IMR-90 (cell line): ENCODE measurements around the gene RNGTT. TPM values are rescaled to one million over a fixed set of nuclear protein-coding genes. Genes with fewer than 3 reads are reported as not detected.

Experiments used
- ATAC-seq: fragments of 200-7000 bp; cut with Tn5 transposase; 2 replicates; pipeline ENCODE4 v1.9.1; 2020; ENCODE audit warnings: low read depth, mild to moderate bottlenecking, moderate library complexity
- BruUV-seq: library from RNA; stranded (reverse); fragments of 400-500 nt; replicated peaks from 2 replicates; lab custom pipeline; 2021; lab: Mats Ljungman, UMichigan
- CTCF ChIA-PET: fragments of 300-600 bp; formaldehyde crosslinking; extraction: SDS; loops from one replicate; lab custom pipeline; 2021; ENCODE audit warnings: antibody characterized with exemption; lab: Yijun Ruan, JAX
- POLR2A ChIA-PET: fragments of 300-600 bp; sonication (Branson Sonifier 250); formaldehyde crosslinking; loops from one replicate; lab custom pipeline; 2022; ENCODE audit warnings: antibody characterized with exemption; ENCODE audit not compliant: unreplicated experiment; lab: Charles Lee
- DNase-seq: peaks from one replicate; pipeline ENCODE4 v3.0.0; 2013
- H2AFZ ChIP-seq: replicated peaks from 2 replicates; pipeline ENCODE3; 2013; ENCODE audit warnings: low read length, mild to moderate bottlenecking; ENCODE audit not compliant: poor library complexity
- H2AK5ac ChIP-seq: 2 replicates; pipeline ENCODE4 v1.6.1; 2013; ENCODE audit warnings: low read depth, low read length, inconsistent platforms
- H2AK9ac ChIP-seq: replicated peaks from 2 replicates; pipeline ENCODE3; 2013; ENCODE audit warnings: mild to moderate bottlenecking, low read depth, low read length, moderate library complexity; ENCODE audit not compliant: poor library complexity
- H2BK120ac ChIP-seq: 2 replicates; pipeline ENCODE4 v1.6.1; 2013; ENCODE audit warnings: low read depth, low read length, inconsistent platforms
- H2BK15ac ChIP-seq: 3 replicates; pipeline ENCODE4 v1.6.1; 2013; ENCODE audit warnings: low read depth, low read length, inconsistent platforms
- H2BK20ac ChIP-seq: 2 replicates; pipeline ENCODE4 v1.6.1; 2013; ENCODE audit warnings: low read depth, mild to moderate bottlenecking, inconsistent platforms, low read length, moderate library complexity
- H2BK5ac ChIP-seq: 2 replicates; pipeline ENCODE4 v1.6.1; 2013; ENCODE audit warnings: mild to moderate bottlenecking, low read depth, low read length, inconsistent platforms; ENCODE audit not compliant: poor library complexity, severe bottlenecking
- H3K14ac ChIP-seq: replicated peaks from 2 replicates; pipeline ENCODE4 v1.6.1; 2013; ENCODE audit warnings: low read depth, low read length, inconsistent platforms
- H3K18ac ChIP-seq: 2 replicates; pipeline ENCODE4 v1.6.1; 2013; ENCODE audit warnings: low read depth, low read length, control low read depth
- H3K23ac ChIP-seq: 2 replicates; pipeline ENCODE4 v1.6.1; 2013; ENCODE audit warnings: low read depth, low read length, inconsistent platforms
- H3K27ac ChIP-seq: 2 replicates; pipeline ENCODE4 v1.5.1; 2013; ENCODE audit warnings: mild to moderate bottlenecking, control low read depth, low read length; ENCODE audit not compliant: insufficient read depth
- H3K27me3 ChIP-seq: 2 replicates; pipeline ENCODE4 v1.6.1; 2013; ENCODE audit warnings: low read length; ENCODE audit not compliant: control insufficient read depth, insufficient read depth
- H3K36me3 ChIP-seq: 2 replicates; pipeline ENCODE4 v1.6.1; 2013; ENCODE audit warnings: low read length, mixed read lengths; ENCODE audit not compliant: control insufficient read depth, insufficient read depth
- H3K4ac ChIP-seq: 2 replicates; pipeline ENCODE4 v1.6.1; 2013; ENCODE audit warnings: low read depth, low read length, inconsistent platforms
- H3K4me1 ChIP-seq: 2 replicates; pipeline ENCODE4 v1.6.1; 2013; ENCODE audit warnings: low read length, mixed read lengths; ENCODE audit not compliant: control insufficient read depth, insufficient read depth
- H3K4me2 ChIP-seq: 2 replicates; pipeline ENCODE4 v1.6.1; 2013; ENCODE audit warnings: low read depth, mild to moderate bottlenecking, control low read depth, low read length, moderate library complexity
- H3K4me3 ChIP-seq: 2 replicates; pipeline ENCODE4 v1.5.1; 2013; ENCODE audit warnings: low read depth, mild to moderate bottlenecking, control low read depth, low read length, moderate library complexity; ENCODE audit not compliant: insufficient read depth
- H3K56ac ChIP-seq: 2 replicates; pipeline ENCODE4 v1.6.1; 2013; ENCODE audit warnings: low read length, inconsistent platforms; ENCODE audit not compliant: insufficient read depth; ENCODE audit errors: extremely low read depth
- H3K79me1 ChIP-seq, 2 experiments: 2 replicates each; pipeline ENCODE4 v1.6.1; 2013; ENCODE audit warnings: low read length in 2 of 2, inconsistent platforms in 1 of 2, low read depth in 1 of 2
- H3K9ac ChIP-seq: 2 replicates; pipeline ENCODE4 v1.6.1; 2013; ENCODE audit warnings: low read depth, low read length, control low read depth
- H3K9me1 ChIP-seq: 2 replicates; pipeline ENCODE4 v1.6.1; 2013; ENCODE audit warnings: low read length, inconsistent platforms; ENCODE audit not compliant: insufficient read depth
- H3K9me3 ChIP-seq: 2 replicates; pipeline ENCODE4 v1.6.1; 2013; ENCODE audit warnings: low read length; ENCODE audit not compliant: control insufficient read depth, insufficient read depth
- H4K20me1 ChIP-seq: 2 replicates; pipeline ENCODE4 v1.6.1; 2013; ENCODE audit warnings: low read length, inconsistent platforms; ENCODE audit not compliant: insufficient read depth
- H4K5ac ChIP-seq: 2 replicates; pipeline ENCODE4 v1.6.1; 2013; ENCODE audit warnings: mild to moderate bottlenecking, low read depth, low read length, control low read depth
- H4K8ac ChIP-seq, 2 experiments: 2 replicates each; pipeline ENCODE4 v1.6.1; 2013; ENCODE audit warnings: low read depth in 2 of 2, low read length in 2 of 2, control low read depth in 1 of 2, inconsistent platforms in 1 of 2
- H4K91ac ChIP-seq: 2 replicates; pipeline ENCODE4 v1.6.1; 2013; ENCODE audit warnings: low read depth, low read length, inconsistent platforms; ENCODE audit not compliant: insufficient read depth
- BHLHE40 ChIP-seq: fragments of 150-350 bp; IDR thresholded peaks from 2 replicates; pipeline ENCODE4 v1.6.1; 2016; ENCODE audit warnings: mild to moderate bottlenecking, low read depth, low read length
- CEBPB ChIP-seq: IDR thresholded peaks from 2 replicates; pipeline ENCODE4 v1.6.1; 2012; ENCODE audit warnings: low read depth, low read length, improper control_type of control experiment
- CHD1 ChIP-seq: IDR thresholded peaks from 2 replicates; pipeline ENCODE4 v1.6.1; 2012; ENCODE audit warnings: low read depth, low read length, improper control_type of control experiment
- FOS ChIP-seq: fragments of 150-350 bp; IDR thresholded peaks from 2 replicates; pipeline ENCODE4 v1.6.1; 2016; ENCODE audit warnings: low read depth, low read length
- MAFK ChIP-seq: IDR thresholded peaks from 2 replicates; pipeline ENCODE4 v1.6.1; 2012; ENCODE audit warnings: low read depth, low read length, improper control_type of control experiment
- MAZ ChIP-seq: IDR thresholded peaks from 2 replicates; pipeline ENCODE4 v1.6.1; 2012; ENCODE audit warnings: low read depth, mild to moderate bottlenecking, low read length, improper control_type of control experiment, moderate library complexity, borderline replicate concordance
- MXI1 ChIP-seq: IDR thresholded peaks from 2 replicates; pipeline ENCODE4 v1.6.1; 2012; ENCODE audit warnings: low read depth, mild to moderate bottlenecking, low read length, moderate library complexity, borderline replicate concordance
- NFE2L2 ChIP-seq: fragments of 150-350 bp; IDR thresholded peaks from 2 replicates; pipeline ENCODE4 v1.6.1; 2016; ENCODE audit warnings: low read depth, mild to moderate bottlenecking, low read length
- POLR2A ChIP-seq: IDR thresholded peaks from 2 replicates; pipeline ENCODE4 v1.6.1; 2012; ENCODE audit warnings: mild to moderate bottlenecking, low read depth, low read length
- RCOR1 ChIP-seq: IDR thresholded peaks from 2 replicates; pipeline ENCODE4 v1.6.1; 2012; ENCODE audit warnings: mild to moderate bottlenecking, low read length, improper control_type of control experiment; ENCODE audit not compliant: insufficient replicate concordance
- RFX5 ChIP-seq: IDR thresholded peaks from 2 replicates; pipeline ENCODE4 v1.8.0; 2012; ENCODE audit warnings: low read depth, mild to moderate bottlenecking, low read length, moderate library complexity
- SMC3 ChIP-seq: fragments of 150-350 bp; IDR thresholded peaks from 2 replicates; pipeline ENCODE4 v1.6.1; 2016; ENCODE audit warnings: low read depth, mild to moderate bottlenecking, antibody characterized with exemption, low read length, moderate library complexity
- WGBS, 2 experiments: methylation state at CpG; one replicate each; pipeline versions ENCODE4 v1.1.5 to v1.1.7; 2013; ENCODE audit warnings: missing lambda C conversion rate in 2 of 2; ENCODE audit not compliant: insufficient read length in 1 of 2; ENCODE audit errors: extremely low coverage in 2 of 2; 5-methylcytosine and 5-hydroxymethylcytosine counted together
- dilution Hi-C: fragments of 300-500 bp; cut with HindIII; formaldehyde crosslinking; loops from one replicate; pipeline ENCODE4 v1.14.3; 2018; ENCODE audit warnings: low sequenced_read_pairs; ENCODE audit not compliant: unreplicated experiment
- in situ Hi-C: fragments of 300-500 bp; cut with MboI; formaldehyde crosslinking; loops from 3 replicates; pipeline ENCODE4 v1.14.3; 2019; ENCODE audit warnings: low sequenced_read_pairs, inconsistent platforms, mixed read lengths
- intact Hi-C: fragments of 100-400 bp; cut with micrococcal nuclease; formaldehyde crosslinking; loops from 2 replicates; pipeline ENCODE4 v1.10.0; 2022
- polyA plus RNA-seq, 3 experiments: library from polyadenylated mRNA; depleted of rRNA; stranded (reverse); fragments of >200 nt; gene quantifications; 2 replicates each; pipeline ENCODE4 v1.2.3, GENCODE V29; 2012; ENCODE audit warnings: low replicate concordance in 1 of 3
- total RNA-seq: library from RNA; depleted of rRNA; stranded (reverse); fragments of >200 nt; gene quantifications from 2 replicates; pipeline ENCODE4 v1.2.3, GENCODE V29; 2012
- TF ChIP-seq, protein P1 (sequence below): fragments of 150-350 bp; IDR thresholded peaks from 2 replicates; pipeline ENCODE4 v1.6.1; 2016; ENCODE audit warnings: low read depth, mild to moderate bottlenecking, low read length, moderate library complexity, borderline replicate concordance
- TF ChIP-seq, protein P2 (sequence below): conservative IDR thresholded peaks from 2 replicates; pipeline ENCODE4 v1.5.1; 2012; ENCODE audit warnings: mild to moderate bottlenecking, low read depth, low read length, improper control_type of control experiment

The RNGTT gene
- total and polyA plus RNA-seq, 2 of the 4 experiments (the other 2 are of a cell fraction): 5.4 to 21.7 TPM

DNA sequence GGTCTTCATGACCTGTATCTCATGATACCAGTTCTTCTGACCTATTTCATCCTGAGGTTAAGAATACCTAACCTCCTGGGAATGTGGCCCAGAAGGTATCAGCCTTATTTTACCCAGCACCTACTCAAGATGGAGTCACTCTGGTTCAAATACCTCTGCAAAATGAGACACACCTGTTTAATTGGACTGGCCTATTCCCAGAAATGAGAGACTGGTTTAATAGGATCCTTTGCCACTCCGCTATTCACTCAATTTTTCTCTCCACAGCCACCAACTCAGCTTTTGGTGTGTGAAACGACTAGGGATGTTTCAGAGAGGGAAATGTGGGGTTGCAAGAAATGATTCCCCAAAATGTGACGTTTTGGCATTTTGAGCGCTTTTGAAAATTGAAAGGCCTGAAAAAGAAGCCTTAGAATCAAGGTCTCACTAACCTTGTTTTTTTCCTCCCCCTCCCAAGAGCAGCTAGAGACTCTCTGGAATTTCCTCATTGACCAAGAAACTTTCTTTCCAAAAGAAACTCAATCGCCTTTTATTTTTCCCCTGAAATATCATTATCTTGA is 45.5 kb upstream of the RNGTT start:
- 100% methylated on average over 1 of the region's 5 CpGs; no CpG with 5 or more reads in 1 of the 2 experiments for WGBS, 2 experiments
- no TSS peak for BruUV-seq

More for the DNA sequence above, 45.5 kb upstream of the RNGTT start:
- Histone ChIP-seq H2BK15ac (no peak overlapping the region), H3K79me1 (no peaks in the 10 kb centered on the region), H2AFZ (no peak overlapping the region), H3K14ac (no peak overlapping the region), H2BK5ac (no peak overlapping the region), H2AK9ac (no peak overlapping the region), H4K5ac (no peak overlapping the region), H2AK5ac (no peak overlapping the region), H3K27me3 (no peaks in the 10 kb centered on the region), H2BK20ac (no peak overlapping the region), H2BK120ac (no peak overlapping the region), H3K4me2 (no peak overlapping the region), H3K4me3 (no peak overlapping the region), H4K20me1 (no peaks in the 10 kb centered on the region), H3K18ac (no peak overlapping the region), H3K23ac (no peak overlapping the region), H4K91ac (no peak overlapping the region), H3K4me1 (no peaks in the 10 kb centered on the region), H3K56ac (no peak overlapping the region), H3K36me3 (no peaks in the 10 kb centered on the region), H3K4ac (no peak overlapping the region), H3K9ac (no peak overlapping the region), H3K9me3 (no peaks in the 10 kb centered on the region), H4K8ac (no peak overlapping the region), H3K27ac (no peak overlapping the region), H3K9me1 (no peaks in the 10 kb centered on the region)
- ATAC-seq (no peak), DNase-seq (no peak)
- in situ Hi-C loops: no loop called here
- CTCF ChIA-PET: no interaction called here
- intact Hi-C loops: no loop called here
- TF ChIP-seq, protein P1, sequence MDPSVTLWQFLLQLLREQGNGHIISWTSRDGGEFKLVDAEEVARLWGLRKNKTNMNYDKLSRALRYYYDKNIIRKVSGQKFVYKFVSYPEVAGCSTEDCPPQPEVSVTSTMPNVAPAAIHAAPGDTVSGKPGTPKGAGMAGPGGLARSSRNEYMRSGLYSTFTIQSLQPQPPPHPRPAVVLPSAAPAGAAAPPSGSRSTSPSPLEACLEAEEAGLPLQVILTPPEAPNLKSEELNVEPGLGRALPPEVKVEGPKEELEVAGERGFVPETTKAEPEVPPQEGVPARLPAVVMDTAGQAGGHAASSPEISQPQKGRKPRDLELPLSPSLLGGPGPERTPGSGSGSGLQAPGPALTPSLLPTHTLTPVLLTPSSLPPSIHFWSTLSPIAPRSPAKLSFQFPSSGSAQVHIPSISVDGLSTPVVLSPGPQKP: no peak
- no peak for TF ChIP-seq SMC3
- no peak for TF ChIP-seq BHLHE40
- TF ChIP-seq FOS: no peak
- no peak for TF ChIP-seq RCOR1
- TF ChIP-seq RFX5: no peak
- no peak for TF ChIP-seq POLR2A
- no peak for TF ChIP-seq MAFK
- no peak for TF ChIP-seq CEBPB
- TF ChIP-seq MXI1: no peak
- TF ChIP-seq, protein P2, sequence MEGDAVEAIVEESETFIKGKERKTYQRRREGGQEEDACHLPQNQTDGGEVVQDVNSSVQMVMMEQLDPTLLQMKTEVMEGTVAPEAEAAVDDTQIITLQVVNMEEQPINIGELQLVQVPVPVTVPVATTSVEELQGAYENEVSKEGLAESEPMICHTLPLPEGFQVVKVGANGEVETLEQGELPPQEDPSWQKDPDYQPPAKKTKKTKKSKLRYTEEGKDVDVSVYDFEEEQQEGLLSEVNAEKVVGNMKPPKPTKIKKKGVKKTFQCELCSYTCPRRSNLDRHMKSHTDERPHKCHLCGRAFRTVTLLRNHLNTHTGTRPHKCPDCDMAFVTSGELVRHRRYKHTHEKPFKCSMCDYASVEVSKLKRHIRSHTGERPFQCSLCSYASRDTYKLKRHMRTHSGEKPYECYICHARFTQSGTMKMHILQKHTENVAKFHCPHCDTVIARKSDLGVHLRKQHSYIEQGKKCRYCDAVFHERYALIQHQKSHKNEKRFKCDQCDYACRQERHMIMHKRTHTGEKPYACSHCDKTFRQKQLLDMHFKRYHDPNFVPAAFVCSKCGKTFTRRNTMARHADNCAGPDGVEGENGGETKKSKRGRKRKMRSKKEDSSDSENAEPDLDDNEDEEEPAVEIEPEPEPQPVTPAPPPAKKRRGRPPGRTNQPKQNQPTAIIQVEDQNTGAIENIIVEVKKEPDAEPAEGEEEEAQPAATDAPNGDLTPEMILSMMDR: no peak
- no peak for TF ChIP-seq MAZ
- TF ChIP-seq CHD1: no peak
- TF ChIP-seq NFE2L2: no peak
- POLR2A ChIA-PET: no interaction called here
- dilution Hi-C loops: no loop called here
